Colonic mucosa (tissue), 4 donors: ENCODE results near the gene FRMD1. TPM values are rescaled to one million over a fixed set of nuclear protein-coding genes. Genes with fewer than 3 reads are reported as not detected.

Experiments used
- DNase-seq: peaks from one replicate; pipeline ENCODE4 v3.0.0-alpha.2; 2020
- H3K27ac ChIP-seq: fragments of 200-600 bp; one replicate; pipeline ENCODE4 v1.8.0; 2021
- H3K27me3 ChIP-seq: fragments of 200-600 bp; one replicate; pipeline ENCODE4 v1.8.0; 2021
- H3K36me3 ChIP-seq: fragments of 200-600 bp; one replicate; pipeline ENCODE4 v1.8.0; 2021
- H3K4me1 ChIP-seq: fragments of 200-600 bp; one replicate; pipeline ENCODE4 v1.8.0; 2021; ENCODE audit warnings: mild to moderate bottlenecking
- H3K4me3 ChIP-seq: fragments of 200-600 bp; one replicate; pipeline ENCODE4 v1.8.0; 2021
- H3K9ac ChIP-seq, 2 donors: one replicate each; pipeline ENCODE4 v1.7.0; 2013; ENCODE audit warnings: control low read depth in 2 of 2, low read depth in 2 of 2, low read length in 2 of 2
- H3K9me3 ChIP-seq: fragments of 200-600 bp; one replicate; pipeline ENCODE4 v1.8.0; 2021
- CTCF ChIP-seq: fragments of 200-600 bp; IDR thresholded peaks from one replicate; pipeline ENCODE4 v1.8.0; 2022; ENCODE audit warnings: antibody characterized with exemption, mild to moderate bottlenecking
- intact Hi-C: fragments of 100-400 bp; cut with DNase I; formaldehyde crosslinking; loops from one replicate; pipeline ENCODE4 v1.14.1; 2022
- total RNA-seq, 2 donors: library from RNA; stranded (reverse); fragmentation: NEBNext Ultra II Directional in 1 of 2; extraction: Animal tissue kit (Norgen Biotek cat#: 25700) in 1 of 2; gene quantifications; one replicate each; pipeline ENCODE4 v1.2.1, GENCODE V29; 2021
- donor health status: healthy.
- donor health status: DM: no; HTN: no; CAD: no.
- donor health status: DM: no; HTN: no; CAD: no.

Gene FRMD1
- total RNA-seq, 2 donors from 2014 or later = 2.3 to 21.0 TPM

GRCh38 chr6:168030908-168031307 lies 48.1 kb downstream of the FRMD1 start:
- intact Hi-C loops = no loop called here
- Histone ChIP-seq H3K4me1 (no peaks in the 10 kb centered on the region), H3K27ac (no peak overlapping the region), H3K9ac (no peak overlapping the region), H3K9me3 (no peaks in the 10 kb centered on the region), H3K27me3 (no peaks in the 10 kb centered on the region), H3K36me3 (no peaks in the 10 kb centered on the region), H3K4me3 (no peak overlapping the region)
- DNase-seq = no peak
- TF ChIP-seq CTCF = no peak

- no peak overlapping the region for H3K4me3 ChIP-seq
- no peaks in the 10 kb centered on the region for H3K36me3 ChIP-seq
- no peak overlapping the region for H3K27ac ChIP-seq
- intact Hi-C loops = no loop called here
- no peaks in the 10 kb centered on the region for H3K27me3 ChIP-seq
- peak; percentile 7 for DNase-seq
- no peak for TF ChIP-seq CTCF
- H3K4me1 ChIP-seq = no peaks in the 10 kb centered on the region
- no peaks in the 10 kb centered on the region for H3K9me3 ChIP-seq
- H3K9ac ChIP-seq = no peak overlapping the region
Observed at GRCh38 chr6:168030218-168030746, 48.7 kb downstream of the FRMD1 start.

- Histone ChIP-seq H3K9ac (no peak overlapping the region), H3K4me1 (no peaks in the 10 kb centered on the region)
- peak; percentile 12 for DNase-seq
Observed at GRCh38 chr6:168029459-168030217, 49.4 kb downstream of the FRMD1 start.

GRCh38 chr6:168028181-168028580 lies 50.8 kb downstream of the FRMD1 start:
- intact Hi-C loops = no loop called here
- Histone ChIP-seq H3K4me1 (no peaks in the 10 kb centered on the region), H3K9me3 (no peaks in the 10 kb centered on the region), H3K36me3 (no peaks in the 10 kb centered on the region), H3K4me3 (no peak overlapping the region), H3K27ac (no peak overlapping the region), H3K9ac (no peak overlapping the region), H3K27me3 (no peaks in the 10 kb centered on the region)
- peak; percentile 11 for DNase-seq
- TF ChIP-seq CTCF = no peak

More at GRCh38 chr6:168029459-168030217, 49.4 kb downstream of the FRMD1 start:
- TF ChIP-seq CTCF = no peak
- H3K27ac ChIP-seq = no peak overlapping the region
- H3K36me3 ChIP-seq = no peaks in the 10 kb centered on the region
- no peaks in the 10 kb centered on the region for H3K27me3 ChIP-seq
- no peak overlapping the region for H3K4me3 ChIP-seq
- no peaks in the 10 kb centered on the region for H3K9me3 ChIP-seq
- intact Hi-C loops = no loop called here

GRCh38 chr6:168027521-168027920 lies 51.5 kb downstream of the FRMD1 start:
- no peak overlapping the region for H3K4me3 ChIP-seq

More at GRCh38 chr6:168027521-168027920, 51.5 kb downstream of the FRMD1 start:
- Histone ChIP-seq H3K9me3 (no peaks in the 10 kb centered on the region), H3K4me1 (no peaks in the 10 kb centered on the region), H3K27ac (no peak overlapping the region), H3K36me3 (no peaks in the 10 kb centered on the region), H3K27me3 (no peaks in the 10 kb centered on the region), H3K9ac (no peak overlapping the region)
- DNase-seq = no peak
- intact Hi-C loops = no loop called here
- no peak for TF ChIP-seq CTCF
